Non-pigmented ciliary epithelial cell (primary cell): ENCODE results near the gene VTA1.
A peak's percentile ranks its signal among the peaks of the same experiment; 100 is the strongest.
"Not testable (repeated sequence)": the region's sequence is repeated elsewhere in the genome, so short reads cannot be mapped to it uniquely, and the experiment has no call there.

ENCODE experiments used
- DNase-seq: peaks from one replicate; pipeline ENCODE4 v3.0.0-alpha.2; 2010; ENCODE audit warnings: low read depth

Gene VTA1

GRCh38 chr6:142225552-142225951 is 78.5 kb downstream of the VTA1 start:
- DNase-seq = no peak

GRCh38 chr6:142226731-142227130 is 79.7 kb downstream of the VTA1 start:
- DNase-seq = no peak

GRCh38 chr6:142229518-142230270 is 82.6 kb downstream of the VTA1 start:
- not testable (repeated sequence) for DNase-seq

- DNase-seq = peak; percentile 38
Measured at GRCh38 chr6:142232206-142233044, 85.4 kb downstream of the VTA1 start.

GRCh38 chr6:142233945-142234682 is 87.1 kb downstream of the VTA1 start:
- no peak for DNase-seq

GRCh38 chr6:142235272-142235671 is 88.2 kb downstream of the VTA1 start:
- no peak for DNase-seq

GRCh38 chr6:142235791-142236190 is 88.7 kb downstream of the VTA1 start:
- DNase-seq = no peak

- no peak for DNase-seq
Measured at GRCh38 chr6:142236691-142237090, 89.6 kb downstream of the VTA1 start.

- DNase-seq = no peak
Measured at GRCh38 chr6:142238881-142239280, 91.8 kb downstream of the VTA1 start.

- DNase-seq = no peak
Measured at GRCh38 chr6:142240179-142240578, 93.1 kb downstream of the VTA1 start.

- DNase-seq = no peak
Measured at GRCh38 chr6:142241061-142241460, 94.0 kb downstream of the VTA1 start.

- DNase-seq = peak; percentile 28
Measured at GRCh38 chr6:142242269-142242668, 95.2 kb downstream of the VTA1 start.

GRCh38 chr6:142246960-142247359 is 99.9 kb downstream of the VTA1 start:
- no peak for DNase-seq

- no peak for DNase-seq
Measured at GRCh38 chr6:142249266-142249665, 102.2 kb downstream of the VTA1 start.

GRCh38 chr6:142251930-142252445 is 104.9 kb downstream of the VTA1 start:
- DNase-seq = no peak

- no peak for DNase-seq
Measured at GRCh38 chr6:142254513-142254912, 107.5 kb downstream of the VTA1 start.

- DNase-seq = no peak
Measured at GRCh38 chr6:142255785-142256184, 108.7 kb downstream of the VTA1 start.

- DNase-seq = no peak
Measured at GRCh38 chr6:142258305-142258704, 111.2 kb downstream of the VTA1 start.

GRCh38 chr6:142258757-142259156 is 111.7 kb downstream of the VTA1 start:
- no peak for DNase-seq

- no peak for DNase-seq
Measured at GRCh38 chr6:142260748-142261147, 113.7 kb downstream of the VTA1 start.

- DNase-seq = no peak
Measured at GRCh38 chr6:142262231-142262630, 115.2 kb downstream of the VTA1 start.

- no peak for DNase-seq
Measured at GRCh38 chr6:142265476-142265875, 118.4 kb downstream of the VTA1 start.
